OCI-LY3 (cell line): Measurements from ENCODE around the gene KCTD21.

ENCODE experiments used
- CTCF ChIP-seq: fragments of 200-600, 300-600 bp; sonication (generic); IDR thresholded peaks from 2 replicates; pipeline ENCODE4 v1.5.1; 2014; ENCODE audit warnings: antibody characterized with exemption, low read length, low read depth
- EZH2phosphoT487 ChIP-seq: fragments of 200-600 bp; shearing (Covaris generic); IDR thresholded peaks from 2 replicates; pipeline ENCODE4 v1.6.1; 2018; ENCODE audit warnings: antibody characterized with exemption, mixed run types, low read depth

DNA sequence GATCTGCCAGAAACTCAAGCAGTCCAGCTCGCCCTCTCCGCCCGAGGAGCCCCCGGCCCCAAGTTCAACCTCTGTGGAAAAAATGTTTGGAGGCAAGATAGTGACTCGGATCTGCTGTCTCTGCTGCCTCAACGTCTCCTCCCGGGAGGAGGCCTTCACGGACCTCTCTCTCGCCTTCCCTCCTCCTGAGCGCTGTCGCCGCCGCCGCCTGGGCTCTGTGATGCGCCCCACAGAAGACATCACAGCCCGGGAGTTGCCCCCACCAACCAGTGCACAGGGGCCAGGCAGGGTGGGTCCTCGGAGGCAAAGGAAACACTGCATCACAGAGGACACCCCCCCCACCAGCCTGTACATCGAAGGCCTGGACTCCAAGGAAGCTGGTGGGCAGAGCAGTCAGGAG is 21.1 kb upstream of the KCTD21 start:
- TF ChIP-seq CTCF (no peak), EZH2phosphoT487 (no peak)
